ENCODE results near the gene ANKRD62. TPM values are rescaled to one million over a fixed set of nuclear protein-coding genes. Genes with fewer than 3 reads are reported as not detected.

The ANKRD62 gene
- total and polyA plus RNA-seq, 7 donors, result 0.03 to 0.55 TPM; not detected in 5

GRCh38 chr18:12053289-12053688 lies 40.4 kb upstream of the ANKRD62 start:
- 36 to 52% methylated on average over 2 of the region's 2 CpGs for WGBS, 2 donors
- intact Hi-C loops (cut with DNase I), result no loop called here
- no peak overlapping the region for H3K4me3 ChIP-seq
- TF ChIP-seq POLR2AphosphoS5 (IDR thresholded peaks at IDR 0.05), result no peak
- no peak for TF ChIP-seq EP300 (IDR thresholded peaks at IDR 0.05)
- TF ChIP-seq POLR2A (IDR thresholded peaks at IDR 0.05), result no peak
- TF ChIP-seq, protein P1, sequence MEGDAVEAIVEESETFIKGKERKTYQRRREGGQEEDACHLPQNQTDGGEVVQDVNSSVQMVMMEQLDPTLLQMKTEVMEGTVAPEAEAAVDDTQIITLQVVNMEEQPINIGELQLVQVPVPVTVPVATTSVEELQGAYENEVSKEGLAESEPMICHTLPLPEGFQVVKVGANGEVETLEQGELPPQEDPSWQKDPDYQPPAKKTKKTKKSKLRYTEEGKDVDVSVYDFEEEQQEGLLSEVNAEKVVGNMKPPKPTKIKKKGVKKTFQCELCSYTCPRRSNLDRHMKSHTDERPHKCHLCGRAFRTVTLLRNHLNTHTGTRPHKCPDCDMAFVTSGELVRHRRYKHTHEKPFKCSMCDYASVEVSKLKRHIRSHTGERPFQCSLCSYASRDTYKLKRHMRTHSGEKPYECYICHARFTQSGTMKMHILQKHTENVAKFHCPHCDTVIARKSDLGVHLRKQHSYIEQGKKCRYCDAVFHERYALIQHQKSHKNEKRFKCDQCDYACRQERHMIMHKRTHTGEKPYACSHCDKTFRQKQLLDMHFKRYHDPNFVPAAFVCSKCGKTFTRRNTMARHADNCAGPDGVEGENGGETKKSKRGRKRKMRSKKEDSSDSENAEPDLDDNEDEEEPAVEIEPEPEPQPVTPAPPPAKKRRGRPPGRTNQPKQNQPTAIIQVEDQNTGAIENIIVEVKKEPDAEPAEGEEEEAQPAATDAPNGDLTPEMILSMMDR (IDR thresholded peaks at IDR 0.05), result no peak
- H3K9me3 ChIP-seq, result no peaks in the 10 kb centered on the region
- H3K36me3 ChIP-seq, result no peaks in the 10 kb centered on the region
- H3K27ac ChIP-seq, result no peak overlapping the region
- H3K27me3 ChIP-seq, result no peaks in the 10 kb centered on the region
- no peaks in the 10 kb centered on the region for H3K4me1 ChIP-seq
- DNase-seq, result no peak

DNA sequence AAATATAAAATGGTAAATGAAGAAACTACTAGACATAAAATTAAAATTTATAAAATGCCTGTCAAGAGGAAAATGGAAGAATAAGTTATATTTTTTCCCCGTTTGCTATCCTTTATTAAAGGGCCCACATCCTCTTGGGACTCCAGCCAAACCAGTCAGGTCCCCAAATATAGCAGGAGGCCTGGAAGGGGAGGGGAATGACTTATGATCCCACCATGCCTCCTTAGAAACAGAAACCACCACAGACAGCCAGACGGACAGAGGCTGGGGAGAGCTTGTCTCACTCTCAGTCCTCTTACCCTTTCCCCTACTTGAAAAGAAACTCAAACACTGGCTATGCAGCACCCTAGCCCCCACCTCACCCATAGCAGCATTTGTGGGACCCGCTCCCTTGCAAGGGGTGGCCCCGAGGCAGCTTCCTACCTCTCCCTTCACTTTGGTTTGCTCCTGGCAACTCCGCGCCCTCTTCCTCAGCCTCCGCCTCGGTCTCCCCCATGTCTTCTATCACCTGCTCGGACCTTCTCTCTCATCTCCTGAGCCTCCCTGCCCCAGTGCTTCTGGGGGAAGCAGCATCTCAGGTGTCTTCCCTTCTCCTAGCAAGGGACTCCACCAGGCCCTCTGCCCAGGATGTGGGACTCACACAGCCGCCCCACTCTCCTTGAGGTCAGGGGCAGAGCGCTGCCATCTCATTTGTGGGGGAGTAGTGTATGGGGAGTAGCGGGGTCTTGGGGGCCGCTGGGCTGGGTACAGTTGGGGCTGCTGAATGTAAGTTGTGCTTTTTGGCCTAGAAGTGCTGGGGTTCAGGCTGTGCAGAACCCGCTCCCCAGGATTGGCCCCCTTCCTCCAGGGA lies 37.4 kb upstream of the ANKRD62 start:
- intact Hi-C loops (cut with DNase I), result no loop called here
- no peaks in the 10 kb centered on the region for H3K27me3 ChIP-seq
- TF ChIP-seq, protein P1 (IDR thresholded peaks at IDR 0.05), result no peak
- TF ChIP-seq EP300 (IDR thresholded peaks at IDR 0.05), result no peak
- no peak for TF ChIP-seq POLR2AphosphoS5 (IDR thresholded peaks at IDR 0.05)
- no peak for TF ChIP-seq POLR2A (IDR thresholded peaks at IDR 0.05)
- no peak for DNase-seq
- 75 to 78% methylated on average over 14 of the region's 14 CpGs for WGBS, 2 donors
- H3K36me3 ChIP-seq, result no peaks in the 10 kb centered on the region
- H3K27ac ChIP-seq, result no peak overlapping the region
- no peak overlapping the region for H3K4me3 ChIP-seq
- no peaks in the 10 kb centered on the region for H3K4me1 ChIP-seq
- no peaks in the 10 kb centered on the region for H3K9me3 ChIP-seq

DNA sequence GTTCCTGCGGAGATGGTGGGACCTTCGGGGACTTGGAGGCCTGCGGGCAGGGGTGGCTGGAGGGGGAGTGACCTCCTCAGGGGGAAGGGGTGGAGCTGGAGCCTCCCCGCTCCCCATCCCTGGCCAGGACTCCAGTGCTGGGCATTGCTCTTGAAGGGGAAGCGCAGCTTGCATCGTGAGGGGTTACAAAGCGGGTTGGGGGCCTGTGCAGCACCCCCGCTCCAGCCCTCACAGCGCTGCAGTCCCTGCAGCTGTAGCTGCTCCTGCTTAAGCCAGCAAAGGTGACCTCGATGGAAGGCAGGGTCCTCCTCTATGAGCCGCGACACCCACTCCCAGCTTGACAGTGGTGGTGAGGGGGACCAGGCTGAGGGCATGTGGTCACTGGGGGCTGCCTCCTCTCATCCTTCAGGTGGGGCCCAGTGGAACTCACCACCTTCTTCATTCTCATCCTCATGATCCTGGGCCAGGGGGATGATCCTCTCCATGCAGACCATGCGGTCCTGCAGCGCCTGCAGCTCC lies 36.7 kb upstream of the ANKRD62 start:
- Histone ChIP-seq H3K36me3 (no peaks in the 10 kb centered on the region), H3K9me3 (no peaks in the 10 kb centered on the region), H3K27me3 (no peaks in the 10 kb centered on the region), H3K27ac (no peak overlapping the region), H3K4me1 (no peaks in the 10 kb centered on the region), H3K4me3 (no peak overlapping the region)
- intact Hi-C loops (cut with DNase I), result no loop called here
- no peak for DNase-seq
- WGBS, 2 donors, result 81 to 89% methylated on average over 14 of the region's 14 CpGs
- TF ChIP-seq, protein P1 (IDR thresholded peaks at IDR 0.05), result no peak
- TF ChIP-seq POLR2A (IDR thresholded peaks at IDR 0.05), result no peak
- TF ChIP-seq EP300 (IDR thresholded peaks at IDR 0.05), result no peak
- no peak for TF ChIP-seq POLR2AphosphoS5 (IDR thresholded peaks at IDR 0.05)

GRCh38 chr18:12057419-12058039 lies 36.1 kb upstream of the ANKRD62 start:
- H3K27me3 ChIP-seq, result no peaks in the 10 kb centered on the region
- no peak for DNase-seq
- intact Hi-C loops (cut with DNase I), result no loop called here
- 73 to 84% methylated on average over 14 of the region's 14 CpGs for WGBS, 2 donors
- TF ChIP-seq POLR2A (IDR thresholded peaks at IDR 0.05) (no peak), EP300 (IDR thresholded peaks at IDR 0.05) (no peak), POLR2AphosphoS5 (IDR thresholded peaks at IDR 0.05) (no peak)
- TF ChIP-seq, protein P1 (IDR thresholded peaks at IDR 0.05), result no peak
- no peaks in the 10 kb centered on the region for H3K36me3 ChIP-seq
- H3K9me3 ChIP-seq, result no peaks in the 10 kb centered on the region
- H3K4me3 ChIP-seq, result no peak overlapping the region
- no peak overlapping the region for H3K27ac ChIP-seq
- no peaks in the 10 kb centered on the region for H3K4me1 ChIP-seq

Measured in sigmoid colon (tissue), 7 donors.